Kidney (tissue), 14 donors: ENCODE results near the gene SHH. TPM values are rescaled to one million over a fixed set of nuclear protein-coding genes. Genes with fewer than 3 reads are reported as not detected.

Experiments used
- DNase-seq, 5 donors: peaks; one replicate each; pipeline ENCODE4 v3.0.0-alpha.2; 2013 to 2020
- FAIRE-seq: peaks from 2 replicates; lab custom pipeline; 2012; peaks lifted over from hg19 to GRCh38; lab: Jason Lieb, UNC
- H3K27ac ChIP-seq, 2 donors: one replicate each; pipeline ENCODE4 v1.7.0; 2013; ENCODE audit warnings: low read depth in 2 of 2, low read length in 2 of 2, inconsistent platforms in 1 of 2
- H3K27me3 ChIP-seq: one replicate; pipeline ENCODE4 v1.7.1; 2013; ENCODE audit warnings: low read length, inconsistent platforms; ENCODE audit not compliant: control insufficient read depth, insufficient read depth
- H3K36me3 ChIP-seq, 3 donors: one replicate each; pipeline versions ENCODE4 v1.7.0 to v1.7.1; 2013; ENCODE audit warnings: low read length in 3 of 3, control low read depth in 1 of 3, inconsistent platforms in 1 of 3; ENCODE audit not compliant: insufficient read depth in 3 of 3, control insufficient read depth in 2 of 3
- H3K4me1 ChIP-seq, 3 donors: one replicate each; pipeline versions ENCODE4 v1.7.0 to v1.7.1; 2013; ENCODE audit warnings: low read length in 3 of 3, inconsistent platforms in 1 of 3, low read depth in 1 of 3; ENCODE audit not compliant: control insufficient read depth in 2 of 3, insufficient read depth in 2 of 3
- H3K4me3 ChIP-seq, 3 donors: one replicate each; pipeline versions ENCODE4 v1.7.0 to v1.8.1; 2013; ENCODE audit warnings: low read length in 3 of 3, control low read depth in 1 of 3, inconsistent platforms in 1 of 3
- H3K9ac ChIP-seq, 3 donors: one replicate each; pipeline versions ENCODE4 v1.7.0 to v1.7.1; 2013; ENCODE audit warnings: low read length in 3 of 3, control low read depth in 1 of 3, inconsistent platforms in 1 of 3
- H3K9me3 ChIP-seq, 3 donors: one replicate each; pipeline versions ENCODE4 v1.7.0 to v1.7.1; 2013; ENCODE audit warnings: low read length in 3 of 3, control low read depth in 1 of 3, inconsistent platforms in 1 of 3; ENCODE audit not compliant: control insufficient read depth in 2 of 3, insufficient read depth in 1 of 3
- intact Hi-C: fragments of 100-400 bp; cut with DNase I; formaldehyde crosslinking; loops from one replicate; pipeline ENCODE4 v1.11.1; 2022
- polyA plus RNA-seq: library from polyadenylated mRNA; stranded (reverse); fragments of 350-450 nt; fragmentation: Illumina TruSeq; extraction: RNeasy Lipid Tissue Mini Kit (QIAGEN cat#74804); gene quantifications from one replicate; pipeline ENCODE4 v1.2.3, GENCODE V29; 2014; ENCODE audit warnings: low read depth, low replicate concordance; ENCODE audit not compliant: insufficient read depth
- total RNA-seq: library from RNA; stranded (reverse); fragmentation: NEBNext Ultra II Directional; extraction: Animal tissue kit (Norgen Biotek cat#: 25700); gene quantifications from one replicate; pipeline ENCODE4 v1.2.1, GENCODE V29; 2021
- TF ChIP-seq, protein P1 (sequence below): IDR thresholded peaks from 3 replicates; pipeline ENCODE4 v1.5.1; 2012; ENCODE audit warnings: mild to moderate bottlenecking, moderate library complexity, borderline replicate concordance; ENCODE audit not compliant: insufficient read depth; ENCODE audit errors: extremely low read depth
- donor health status: control.
- donor health status: control.
- donor health status: control.
- donor health status: control.
- donor health status: control.
- donor health status: DM: yes; HTN: yes; CAD: no.
- donor health status: Normal renal cell carcinoma (clear cell type).

SHH gene
- total and polyA plus RNA-seq, 2 donors from 2014 or later = 2.0 to 15.2 TPM

DNA sequence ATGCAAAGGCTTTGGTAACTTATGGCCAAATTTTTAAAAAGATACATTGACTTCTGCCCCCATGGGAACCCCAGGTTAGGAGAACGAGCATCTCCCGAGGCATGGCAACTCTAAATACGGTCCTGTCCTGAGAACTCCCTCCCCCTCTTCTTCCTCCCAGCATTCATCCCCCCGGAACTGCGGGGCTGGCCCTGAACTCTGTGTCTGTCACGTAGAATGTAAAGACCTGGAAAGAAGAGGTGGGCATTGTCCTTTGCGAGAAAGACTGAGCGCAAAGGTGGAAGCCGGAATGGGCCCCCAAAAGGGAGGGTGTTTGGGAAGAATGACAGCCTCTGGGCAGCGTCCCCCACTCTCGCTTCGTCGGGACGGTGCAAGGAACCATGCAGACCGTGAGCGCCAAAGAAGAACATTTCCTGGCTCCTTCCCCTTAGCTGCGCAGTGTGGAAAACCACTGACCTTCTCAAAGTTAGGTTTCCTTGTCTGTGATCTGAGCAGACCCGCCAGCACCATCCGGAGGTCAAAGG is 21.0 kb downstream of the SHH start:
- Histone ChIP-seq H3K4me3 (no peak overlapping the region), H3K9me3 (no peaks in the 10 kb centered on the region), H3K27ac (no peak overlapping the region), H3K27me3 (no peaks in the 10 kb centered on the region), H3K36me3 (no peaks in the 10 kb centered on the region), H3K9ac (no peak overlapping the region), H3K4me1 (no peaks in the 10 kb centered on the region)
- intact Hi-C loops = no loop called here
- no peak for DNase-seq
- no peak for FAIRE-seq
- TF ChIP-seq, protein P1, sequence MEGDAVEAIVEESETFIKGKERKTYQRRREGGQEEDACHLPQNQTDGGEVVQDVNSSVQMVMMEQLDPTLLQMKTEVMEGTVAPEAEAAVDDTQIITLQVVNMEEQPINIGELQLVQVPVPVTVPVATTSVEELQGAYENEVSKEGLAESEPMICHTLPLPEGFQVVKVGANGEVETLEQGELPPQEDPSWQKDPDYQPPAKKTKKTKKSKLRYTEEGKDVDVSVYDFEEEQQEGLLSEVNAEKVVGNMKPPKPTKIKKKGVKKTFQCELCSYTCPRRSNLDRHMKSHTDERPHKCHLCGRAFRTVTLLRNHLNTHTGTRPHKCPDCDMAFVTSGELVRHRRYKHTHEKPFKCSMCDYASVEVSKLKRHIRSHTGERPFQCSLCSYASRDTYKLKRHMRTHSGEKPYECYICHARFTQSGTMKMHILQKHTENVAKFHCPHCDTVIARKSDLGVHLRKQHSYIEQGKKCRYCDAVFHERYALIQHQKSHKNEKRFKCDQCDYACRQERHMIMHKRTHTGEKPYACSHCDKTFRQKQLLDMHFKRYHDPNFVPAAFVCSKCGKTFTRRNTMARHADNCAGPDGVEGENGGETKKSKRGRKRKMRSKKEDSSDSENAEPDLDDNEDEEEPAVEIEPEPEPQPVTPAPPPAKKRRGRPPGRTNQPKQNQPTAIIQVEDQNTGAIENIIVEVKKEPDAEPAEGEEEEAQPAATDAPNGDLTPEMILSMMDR = no peak

DNA sequence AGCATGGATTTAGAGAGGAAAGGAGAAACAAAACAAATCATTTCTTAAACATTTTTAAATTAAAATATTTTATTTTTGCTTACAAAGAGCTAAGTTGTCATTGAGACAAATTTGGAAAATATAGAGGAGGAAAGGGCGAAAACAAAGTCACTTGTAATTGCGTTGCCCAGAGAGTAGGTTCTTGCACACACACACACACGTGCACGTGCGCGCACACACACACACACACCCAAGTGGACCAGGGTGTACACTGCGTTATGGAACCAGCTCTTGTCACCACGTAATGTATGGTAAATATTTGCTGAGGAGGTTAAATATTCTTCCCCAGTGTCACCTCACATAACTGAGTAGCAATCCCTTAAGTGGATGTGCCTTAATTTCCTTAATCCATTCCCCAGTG is 21.6 kb downstream of the SHH start:
- no peak for DNase-seq
- Histone ChIP-seq H3K4me1 (no peaks in the 10 kb centered on the region), H3K27ac (no peak overlapping the region), H3K27me3 (no peaks in the 10 kb centered on the region), H3K4me3 (no peak overlapping the region), H3K36me3 (no peaks in the 10 kb centered on the region), H3K9ac (no peak overlapping the region), H3K9me3 (no peaks in the 10 kb centered on the region)
- FAIRE-seq = no peak
- intact Hi-C loops = no loop called here
- TF ChIP-seq, protein P1 = no peak

DNA sequence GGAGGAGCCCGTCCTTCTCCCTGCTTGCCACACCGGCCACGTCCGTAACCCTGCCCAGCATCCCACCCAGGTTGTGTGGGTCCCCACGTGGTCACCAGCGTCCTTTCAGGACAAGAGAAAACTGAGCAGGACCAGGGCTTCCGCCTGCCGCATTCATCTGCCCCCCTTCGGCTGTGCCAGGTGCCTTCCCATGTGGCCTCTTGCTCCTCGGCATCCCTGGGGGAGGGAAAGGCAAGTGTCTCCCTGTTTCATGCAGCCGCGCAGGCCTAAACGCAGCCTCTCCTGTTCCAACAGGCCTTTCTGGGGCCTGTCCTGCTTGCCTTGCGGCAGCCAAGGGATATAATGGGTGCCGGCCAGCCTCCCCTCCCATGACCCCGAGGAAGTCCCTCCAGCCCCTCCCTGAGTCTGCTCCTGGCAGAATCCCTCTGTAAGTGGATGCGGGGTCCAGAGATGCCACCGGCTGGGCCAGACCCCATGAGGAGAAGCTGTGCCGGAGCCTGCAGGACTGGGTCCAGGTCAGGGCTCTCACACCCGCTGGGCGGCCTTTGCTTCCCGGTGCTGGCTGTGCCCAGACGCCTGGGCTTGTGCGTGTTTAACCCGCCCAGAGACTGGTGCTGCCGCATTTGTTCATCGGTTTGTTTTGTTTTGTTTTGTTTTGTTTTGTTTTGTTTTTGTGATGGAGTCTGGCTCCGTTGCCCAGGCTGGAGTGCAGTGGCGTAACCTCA is 23.1 kb downstream of the SHH start:
- no peaks in the 10 kb centered on the region for H3K4me1 ChIP-seq
- no peaks in the 10 kb centered on the region for H3K36me3 ChIP-seq
- intact Hi-C loops = no loop called here
- H3K9me3 ChIP-seq = no peaks in the 10 kb centered on the region
- TF ChIP-seq, protein P1 = no peak
- FAIRE-seq (no peak), DNase-seq (peak in 1 of 5 donors; percentile 32)
- H3K4me3 ChIP-seq = no peak overlapping the region
- H3K27me3 ChIP-seq = no peaks in the 10 kb centered on the region
- no peak overlapping the region for H3K27ac ChIP-seq
- no peak overlapping the region for H3K9ac ChIP-seq

DNA sequence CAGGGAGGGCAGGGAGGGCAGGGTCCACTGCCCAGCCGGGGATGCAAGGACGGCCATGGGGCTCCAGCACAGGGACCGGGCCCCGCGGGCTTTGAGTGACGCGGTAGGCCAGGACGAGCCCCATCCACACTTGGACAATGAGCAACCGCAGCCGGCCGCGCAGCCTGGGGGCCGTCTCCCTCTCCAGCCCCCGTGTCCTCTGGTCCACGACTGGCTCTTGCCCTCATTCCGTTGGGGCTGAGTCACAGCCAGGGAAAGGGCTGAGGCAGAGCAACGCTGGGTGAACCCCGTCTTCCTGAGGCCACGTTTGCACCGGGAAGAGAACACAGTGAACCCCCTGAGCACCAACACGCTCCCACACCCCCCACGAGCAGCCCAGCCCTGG is 23.7 kb downstream of the SHH start:
- Histone ChIP-seq H3K4me3 (no peak overlapping the region), H3K36me3 (no peaks in the 10 kb centered on the region), H3K9me3 (no peaks in the 10 kb centered on the region), H3K27ac (no peak overlapping the region), H3K27me3 (no peaks in the 10 kb centered on the region), H3K4me1 (no peaks in the 10 kb centered on the region), H3K9ac (no peak overlapping the region)
- DNase-seq = peak in 1 of 5 donors; percentile 47
- FAIRE-seq = no peak
- TF ChIP-seq, protein P1 = no peak
- intact Hi-C loops = no loop called here
